ENCODE results near the gene HLA-C.

- TF ChIP-seq CTCF (IDR thresholded peaks at IDR 0.05; ENCODE audit: poor library complexity) (no peak), EZH2 (IDR thresholded peaks at IDR 0.05; ENCODE audit: borderline replicate concordance) (no peak)
These were observed at the start of gene HLA-C for GRCh38 chr6:31271641-31272357.

Data from hepatocyte (in vitro differentiated cells).